Keratinocyte (primary cell): ENCODE results near the gene APCDD1L. TPM values are rescaled to one million over a fixed set of nuclear protein-coding genes. Genes with fewer than 3 reads are reported as not detected.

Source experiments
- DNase-seq: peaks from one replicate; pipeline ENCODE4 v3.0.0-alpha.2; 2011; ENCODE audit warnings: low read depth, missing footprints, low spot score
- FAIRE-seq: peaks from 2 replicates; lab custom pipeline; 2011; peaks lifted over from hg19 to GRCh38; lab: Jason Lieb, UNC
- H2AFZ ChIP-seq: 2 replicates; pipeline ENCODE4 v1.6.0; 2012; ENCODE audit warnings: low read length, control low read depth, inconsistent platforms; ENCODE audit not compliant: control insufficient read depth
- H3K27ac ChIP-seq: 2 replicates; pipeline ENCODE4 v1.5.1; 2011; ENCODE audit warnings: low read length; ENCODE audit not compliant: control insufficient read depth, insufficient read depth
- H3K27me3 ChIP-seq: 3 replicates; pipeline ENCODE4 v1.6.0; 2011; ENCODE audit warnings: low read length; ENCODE audit not compliant: control insufficient read depth, insufficient read depth; ENCODE audit errors: extremely low read depth
- H3K36me3 ChIP-seq, 2 experiments: 2 replicates in 1 of 2; 3 replicates in 1 of 2; pipeline ENCODE4 v1.5.1; 2011; ENCODE audit warnings: low read length in 2 of 2, mild to moderate bottlenecking in 1 of 2; ENCODE audit not compliant: control insufficient read depth in 2 of 2, insufficient read depth in 2 of 2; ENCODE audit errors: extremely low read depth in 1 of 2
- H3K4me1 ChIP-seq: 3 replicates; pipeline ENCODE4 v1.5.1; 2011; ENCODE audit warnings: low read length; ENCODE audit not compliant: control insufficient read depth, insufficient read depth; ENCODE audit errors: extremely low read depth
- H3K4me2 ChIP-seq: 3 replicates; pipeline ENCODE4 v1.6.0; 2011; ENCODE audit warnings: low read depth, low read length; ENCODE audit not compliant: control insufficient read depth, insufficient read depth; ENCODE audit errors: extremely low read depth
- H3K4me3 ChIP-seq, 3 experiments: fragments of 200-600 bp in 1 of 3; sonication (generic) in 1 of 3; 2 replicates in 2 of 3; 3 replicates in 1 of 3; pipeline ENCODE4 v1.5.1; 2011 to 2016; ENCODE audit warnings: low read length in 3 of 3, mild to moderate bottlenecking in 3 of 3, control low read depth in 2 of 3, inconsistent platforms in 1 of 3, low read depth in 1 of 3, mixed read lengths in 1 of 3, mixed run types in 1 of 3, moderate library complexity in 1 of 3; ENCODE audit not compliant: control insufficient read depth in 2 of 3, insufficient read depth in 2 of 3; ENCODE audit errors: extremely low read depth in 1 of 3
- H3K79me2 ChIP-seq: 2 replicates; pipeline ENCODE4 v1.6.0; 2012; ENCODE audit warnings: low read length; ENCODE audit not compliant: control insufficient read depth, insufficient read depth
- H3K9ac ChIP-seq: 3 replicates; pipeline ENCODE4 v1.6.0; 2011; ENCODE audit warnings: low read length; ENCODE audit not compliant: control insufficient read depth, insufficient read depth; ENCODE audit errors: extremely low read depth
- H3K9me1 ChIP-seq: 3 replicates; pipeline ENCODE4 v1.6.0; 2011; ENCODE audit warnings: low read length; ENCODE audit not compliant: control insufficient read depth, insufficient read depth; ENCODE audit errors: extremely low read depth
- H3K9me3 ChIP-seq: 2 replicates; pipeline ENCODE4 v1.5.1; 2012; ENCODE audit warnings: low read depth, low read length; ENCODE audit not compliant: control insufficient read depth
- H4K20me1 ChIP-seq: 3 replicates; pipeline ENCODE4 v1.6.0; 2011; ENCODE audit warnings: low read length; ENCODE audit not compliant: control insufficient read depth, insufficient read depth; ENCODE audit errors: extremely low read depth
- EZH2 ChIP-seq: IDR thresholded peaks from one replicate; pipeline ENCODE4 v1.6.1; 2012; ENCODE audit warnings: inconsistent platforms, mild to moderate bottlenecking, low read length, moderate library complexity
- dilution Hi-C: fragments of 300-500 bp; cut with MboI; formaldehyde crosslinking; loops from one replicate; pipeline ENCODE4 v1.7.0; 2020; ENCODE audit warnings: low sequenced_read_pairs; ENCODE audit not compliant: extremely low pct_ligation_motif_present
- polyA plus RNA-seq, 5 experiments: library from polyadenylated mRNA; depleted of rRNA in 3 of 5; stranded (reverse) in 3 of 5; stranded (forward) in 1 of 5; unstranded in 1 of 5; fragments of >200 nt; gene quantifications; 1 replicate in 1 of 5; 2 replicates in 3 of 5; 3 replicates in 1 of 5; pipeline versions ENCODE4 v1.2.1 to v1.2.3, GENCODE V29; 2011 to 2012; ENCODE audit warnings: missing spikeins in 2 of 5, low read depth in 1 of 5, low replicate concordance in 1 of 5
- TF ChIP-seq, protein P1 (sequence below), 3 experiments: IDR thresholded peaks in 1 of 3; conservative IDR thresholded peaks in 1 of 3; optimal IDR thresholded peaks in 1 of 3; 2 replicates in 2 of 3; 3 replicates in 1 of 3; pipeline versions ENCODE3 to v1.5.1; 2011; ENCODE audit warnings: low read length in 3 of 3, mild to moderate bottlenecking in 3 of 3, moderate library complexity in 2 of 3, control low read depth in 1 of 3, inconsistent platforms in 1 of 3; ENCODE audit not compliant: insufficient read depth in 2 of 3; ENCODE audit errors: extremely low read depth in 1 of 3

The APCDD1L gene
- polyA plus RNA-seq, 1 donor (not counting 4 experiments of a cell fraction or from before 2014, with no cell fraction given), result 0.67 TPM

DNA sequence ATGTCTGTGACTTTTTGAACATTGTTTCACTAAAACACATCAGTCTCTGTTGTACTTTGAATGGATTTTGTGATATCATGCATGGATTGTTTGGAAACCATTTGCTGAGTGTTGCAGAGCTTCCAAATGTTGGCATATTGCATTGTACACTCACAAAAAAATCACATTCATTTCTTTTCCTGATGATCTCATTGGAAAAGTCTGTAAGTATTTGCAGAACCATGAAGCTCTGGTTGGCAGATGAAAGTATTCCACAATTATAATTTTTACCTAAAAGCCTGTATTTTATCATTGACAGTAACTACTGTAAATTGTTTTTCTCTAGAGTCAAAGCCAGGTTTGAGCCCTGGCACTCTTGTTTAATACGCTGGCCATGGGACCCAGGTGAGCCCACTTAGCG lies 84.1 kb downstream of the APCDD1L start:
- H3K36me3 ChIP-seq, result peaks cover 2 to 7% of the 10 kb centered on the region in 2 experiments
- H3K4me3 ChIP-seq, result no peak overlapping the region
- H4K20me1 ChIP-seq, result peaks cover 7% of the 10 kb centered on the region
- FAIRE-seq (no peak), DNase-seq (no peak)
- no peak overlapping the region for H3K27ac ChIP-seq
- dilution Hi-C loops, result no loop called here
- no peaks in the 10 kb centered on the region for H3K27me3 ChIP-seq
- H3K9ac ChIP-seq, result no peak overlapping the region
- no peaks in the 10 kb centered on the region for H3K9me1 ChIP-seq
- TF ChIP-seq EZH2, result no peak
- TF ChIP-seq, protein P1, sequence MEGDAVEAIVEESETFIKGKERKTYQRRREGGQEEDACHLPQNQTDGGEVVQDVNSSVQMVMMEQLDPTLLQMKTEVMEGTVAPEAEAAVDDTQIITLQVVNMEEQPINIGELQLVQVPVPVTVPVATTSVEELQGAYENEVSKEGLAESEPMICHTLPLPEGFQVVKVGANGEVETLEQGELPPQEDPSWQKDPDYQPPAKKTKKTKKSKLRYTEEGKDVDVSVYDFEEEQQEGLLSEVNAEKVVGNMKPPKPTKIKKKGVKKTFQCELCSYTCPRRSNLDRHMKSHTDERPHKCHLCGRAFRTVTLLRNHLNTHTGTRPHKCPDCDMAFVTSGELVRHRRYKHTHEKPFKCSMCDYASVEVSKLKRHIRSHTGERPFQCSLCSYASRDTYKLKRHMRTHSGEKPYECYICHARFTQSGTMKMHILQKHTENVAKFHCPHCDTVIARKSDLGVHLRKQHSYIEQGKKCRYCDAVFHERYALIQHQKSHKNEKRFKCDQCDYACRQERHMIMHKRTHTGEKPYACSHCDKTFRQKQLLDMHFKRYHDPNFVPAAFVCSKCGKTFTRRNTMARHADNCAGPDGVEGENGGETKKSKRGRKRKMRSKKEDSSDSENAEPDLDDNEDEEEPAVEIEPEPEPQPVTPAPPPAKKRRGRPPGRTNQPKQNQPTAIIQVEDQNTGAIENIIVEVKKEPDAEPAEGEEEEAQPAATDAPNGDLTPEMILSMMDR (optimal IDR thresholded peaks at IDR 0.05 in 1 of 3, IDR thresholded peaks at IDR 0.05 in 1 of 3, conservative IDR thresholded peaks at IDR 0.05 in 1 of 3; ENCODE audit: extremely low read depth in 1 of 3, insufficient read depth in 2 of 3, low read length in 3 of 3), result no peak
- H3K79me2 ChIP-seq, result peaks cover 92% of the 10 kb centered on the region
- H3K9me3 ChIP-seq, result no peaks in the 10 kb centered on the region
- peaks cover 8% of the 10 kb centered on the region for H3K4me1 ChIP-seq
- H3K4me2 ChIP-seq, result no peak overlapping the region
- H2AFZ ChIP-seq, result no peak overlapping the region

DNA sequence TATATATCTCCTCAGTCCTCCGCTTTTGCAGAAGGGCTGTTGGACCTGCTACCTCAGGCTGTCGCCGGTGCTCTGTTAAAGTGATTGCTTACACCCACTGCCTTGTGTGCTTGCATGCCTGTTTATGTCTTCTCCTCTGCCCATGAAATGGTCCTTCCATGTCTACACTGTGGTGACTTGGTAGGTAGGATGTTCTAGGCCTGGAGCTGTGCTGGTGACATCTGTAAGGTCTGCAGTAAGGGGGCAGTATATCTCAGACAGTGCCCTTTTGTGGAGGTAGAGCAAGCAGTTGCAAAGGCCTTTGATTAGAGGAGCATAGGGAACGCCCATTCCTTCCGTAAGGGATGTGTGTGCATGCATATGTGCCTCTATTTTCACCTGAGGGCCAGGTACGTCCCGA lies 85.9 kb downstream of the APCDD1L start:
- no peak for TF ChIP-seq EZH2
- TF ChIP-seq, protein P1 (optimal IDR thresholded peaks at IDR 0.05 in 1 of 3, IDR thresholded peaks at IDR 0.05 in 1 of 3, conservative IDR thresholded peaks at IDR 0.05 in 1 of 3; ENCODE audit: extremely low read depth in 1 of 3, insufficient read depth in 2 of 3, low read length in 3 of 3), result peak in 1 of 3 experiments; percentile 20
- Histone ChIP-seq H3K9ac (no peak overlapping the region), H2AFZ (no peak overlapping the region), H3K4me1 (peaks cover 8% of the 10 kb centered on the region), H3K9me1 (peaks cover 2% of the 10 kb centered on the region), H3K36me3 (peaks cover 0 to 5% of the 10 kb centered on the region in 2 experiments), H3K27me3 (no peaks in the 10 kb centered on the region), H3K27ac (no peak overlapping the region), H4K20me1 (peaks cover 11% of the 10 kb centered on the region), H3K9me3 (no peaks in the 10 kb centered on the region), H3K4me3 (no peak overlapping the region), H3K4me2 (no peak overlapping the region), H3K79me2 (peaks cover 94% of the 10 kb centered on the region)
- FAIRE-seq, result no peak
- dilution Hi-C loops, result no loop called here
- no peak for DNase-seq
